HepG2 (cell line): ENCODE data around the gene OST4. TPM values are rescaled to one million over a fixed set of nuclear protein-coding genes. Genes with fewer than 3 reads are reported as not detected.

ENCODE experiments used
- EZH2 ChIP-seq: conservative IDR thresholded peaks from 2 replicates; pipeline ENCODE4 v1.6.1; 2012; ENCODE audit warnings: mild to moderate bottlenecking, low read depth, low read length, moderate library complexity
- GTF2F1 ChIP-seq: fragments of 150-350 bp; IDR thresholded peaks from 2 replicates; pipeline ENCODE4 v1.6.1; 2014; ENCODE audit warnings: low read length
- HMG20B ChIP-seq: conservative IDR thresholded peaks from 2 replicates; pipeline ENCODE4 v1.6.1; 2016; ENCODE audit warnings: missing genetic modification reagents, missing compliant biosample characterization
- MBD4 ChIP-seq: IDR thresholded peaks from 2 replicates; pipeline ENCODE4 v1.6.1; 2012; ENCODE audit warnings: low read length, inconsistent platforms, borderline replicate concordance
- RCOR2 ChIP-seq: IDR thresholded peaks from 2 replicates; pipeline ENCODE4 v1.6.1; 2016; ENCODE audit warnings: missing biosample characterization, missing genetic modification reagents
- RELA ChIP-seq: sonication (generic); formaldehyde crosslinking; IDR thresholded peaks from 2 replicates; pipeline ENCODE4 v1.4.0; 2020; ENCODE audit warnings: missing genetic modification reagents
- TOPORS ChIP-seq: sonication (generic); formaldehyde crosslinking; IDR thresholded peaks from 2 replicates; pipeline ENCODE4 v1.8.0; 2023; ENCODE audit warnings: mild to moderate bottlenecking, missing genetic modification reagents
- U2AF2 ChIP-seq: fragments of 200-400 bp; formaldehyde crosslinking; IDR thresholded peaks from 2 replicates; pipeline ENCODE4 v1.6.1; 2017; ENCODE audit warnings: low read depth, mild to moderate bottlenecking, low read length
- ZNF207 ChIP-seq: fragments of 450-650 bp; IDR thresholded peaks from 2 replicates; pipeline ENCODE4 v1.6.1; 2016; ENCODE audit warnings: antibody characterized with exemption, borderline replicate concordance
- ZNF549 ChIP-seq: sonication (generic); formaldehyde crosslinking; IDR thresholded peaks from 2 replicates; pipeline ENCODE4 v1.5.0; 2020; ENCODE audit warnings: missing genetic modification reagents
- ZNF570 ChIP-seq: sonication (generic); formaldehyde crosslinking; IDR thresholded peaks from 2 replicates; pipeline ENCODE4 v1.4.0; 2020; ENCODE audit warnings: mild to moderate bottlenecking, missing genetic modification reagents, borderline replicate concordance
- ZNF589 ChIP-seq: sonication (generic); formaldehyde crosslinking; conservative IDR thresholded peaks from 2 replicates; pipeline ENCODE4 v1.8.0; 2022; ENCODE audit warnings: mild to moderate bottlenecking, moderate library complexity, missing genetic modification reagents
- ZNF746 ChIP-seq: sonication (generic); formaldehyde crosslinking; IDR thresholded peaks from 2 replicates; pipeline ENCODE4 v1.8.0; 2022; ENCODE audit warnings: mild to moderate bottlenecking, missing genetic modification reagents
- ZNF775 ChIP-seq: sonication (generic); formaldehyde crosslinking; IDR thresholded peaks from 2 replicates; pipeline ENCODE4 v1.4.0; 2020; ENCODE audit warnings: missing genetic modification reagents, mild to moderate bottlenecking, moderate library complexity, borderline replicate concordance
- ZNF816 ChIP-seq: sonication (generic); formaldehyde crosslinking; IDR thresholded peaks from 2 replicates; pipeline ENCODE4 v1.8.0; 2022; ENCODE audit warnings: missing genetic modification reagents, mild to moderate bottlenecking, borderline replicate concordance
- polyA plus RNA-seq, 8 experiments: library from polyadenylated mRNA; depleted of rRNA in 3 of 8; stranded (reverse) in 7 of 8; unstranded in 1 of 8; fragments of >200 nt; fragmentation: Illumina TruSeq in 4 of 8; extraction: Trizol in 4 of 8; gene quantifications; 2 replicates each; pipeline versions ENCODE4 v1.2.1 to v1.2.3, GENCODE V29; 2011 to 2016; ENCODE audit warnings: low read depth in 4 of 8, missing spikeins in 1 of 8, mixed read lengths in 1 of 8; ENCODE audit not compliant: insufficient read depth in 1 of 8
- total RNA-seq, 5 experiments: library from RNA; depleted of rRNA; stranded (reverse); fragments of >200 nt; fragmentation: Illumina TruSeq; extraction: Trizol; gene quantifications; 2 replicates each; pipeline ENCODE4 v1.2.3, GENCODE V29; 2016; ENCODE audit warnings: low read depth in 1 of 5
- TF ChIP-seq, protein P1 (sequence below): sonication (generic); formaldehyde crosslinking; IDR thresholded peaks from 2 replicates; pipeline ENCODE4 v1.4.0; 2020; ENCODE audit warnings: missing genetic modification reagents, borderline replicate concordance
- TF ChIP-seq, protein P2 (sequence below): sonication (generic); formaldehyde crosslinking; IDR thresholded peaks from 2 replicates; pipeline ENCODE4 v1.9.0; 2022; ENCODE audit warnings: low read depth, missing genetic modification reagents
- TF ChIP-seq, protein P3 (sequence below): sonication (generic); formaldehyde crosslinking; IDR thresholded peaks from 2 replicates; pipeline ENCODE4 v1.4.0; 2020; ENCODE audit warnings: mild to moderate bottlenecking, missing genetic modification reagents

The OST4 gene
- total and polyA plus RNA-seq, 2 of the 13 experiments (the other 11 are each of a cell fraction or from before 2014, with no cell fraction given) = 498 to 584 TPM

DNA sequence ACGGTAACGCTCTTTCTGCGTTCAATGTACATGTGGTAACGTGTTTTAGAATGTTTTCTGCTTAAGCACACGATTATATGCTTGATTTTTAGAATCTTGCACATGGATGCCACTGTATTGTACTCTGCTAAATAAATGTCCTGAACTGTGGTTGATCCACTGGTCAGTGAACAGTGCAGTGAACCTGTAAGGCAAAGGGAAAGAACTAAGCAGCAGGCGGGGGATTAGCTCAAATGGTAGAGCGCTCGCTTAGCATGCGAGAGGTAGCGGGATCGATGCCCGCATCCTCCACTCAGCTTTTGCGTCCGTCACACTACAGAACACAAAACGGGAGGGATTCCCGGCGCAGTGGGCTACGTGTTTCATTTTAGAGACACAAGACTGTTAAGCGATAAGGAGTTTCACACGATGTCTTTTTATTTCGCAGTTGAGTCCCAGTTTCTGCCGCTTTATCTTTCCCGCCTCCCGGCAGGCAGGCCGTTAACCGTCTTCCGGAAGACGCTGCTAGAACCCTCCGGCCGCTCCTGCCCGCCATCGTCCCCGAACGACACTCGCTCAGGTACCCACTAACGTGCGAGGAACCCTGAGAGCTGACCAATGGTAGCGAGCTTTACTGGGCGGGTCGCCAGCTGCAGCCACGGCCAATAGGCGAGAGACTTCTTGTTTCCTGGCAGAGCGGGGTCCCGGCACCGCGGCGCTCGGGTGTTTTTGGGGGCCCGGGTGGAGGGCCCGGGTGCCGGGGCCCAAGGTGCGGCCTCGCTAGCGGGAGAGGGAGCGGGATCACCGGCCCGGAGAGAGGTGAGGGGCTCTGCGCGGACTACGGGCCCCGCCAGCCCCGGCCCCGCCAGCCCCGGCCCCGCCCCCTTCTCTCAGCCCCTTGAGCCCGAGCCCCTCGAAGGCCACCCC is 20.2 kb downstream of the OST4 start, which contains the start of gene AGBL5 (continued):
- TF ChIP-seq ZNF816 (peak; percentile 84), ZNF775 (CRISPR knock-in tag) (peak; percentile 70; the same call in 1 of the 2 replicates), ZNF570 (CRISPR knock-in tag) (0 out of 2 replicates have a peak, but pooled peaks have one; percentile 77), RCOR2 (peak; percentile 79), ZNF746 (peak; percentile 76), HMG20B (CRISPR knock-in tag) (peak; percentile 50), RELA (CRISPR knock-in tag) (no peak), MBD4 (peak; percentile 98; the same call in 1 of the 2 replicates), EZH2 (no peak), ZNF589 (CRISPR knock-in tag) (peak; percentile 84), TOPORS (CRISPR knock-in tag) (peak; percentile 91), GTF2F1 (peak; percentile 83; the same call in 1 of the 2 replicates), ZNF549 (CRISPR knock-in tag) (no peak), U2AF2 (no peak), ZNF207 (0 out of 2 replicates have a peak, but pooled peaks have one; percentile 81)
- TF ChIP-seq, protein P1, sequence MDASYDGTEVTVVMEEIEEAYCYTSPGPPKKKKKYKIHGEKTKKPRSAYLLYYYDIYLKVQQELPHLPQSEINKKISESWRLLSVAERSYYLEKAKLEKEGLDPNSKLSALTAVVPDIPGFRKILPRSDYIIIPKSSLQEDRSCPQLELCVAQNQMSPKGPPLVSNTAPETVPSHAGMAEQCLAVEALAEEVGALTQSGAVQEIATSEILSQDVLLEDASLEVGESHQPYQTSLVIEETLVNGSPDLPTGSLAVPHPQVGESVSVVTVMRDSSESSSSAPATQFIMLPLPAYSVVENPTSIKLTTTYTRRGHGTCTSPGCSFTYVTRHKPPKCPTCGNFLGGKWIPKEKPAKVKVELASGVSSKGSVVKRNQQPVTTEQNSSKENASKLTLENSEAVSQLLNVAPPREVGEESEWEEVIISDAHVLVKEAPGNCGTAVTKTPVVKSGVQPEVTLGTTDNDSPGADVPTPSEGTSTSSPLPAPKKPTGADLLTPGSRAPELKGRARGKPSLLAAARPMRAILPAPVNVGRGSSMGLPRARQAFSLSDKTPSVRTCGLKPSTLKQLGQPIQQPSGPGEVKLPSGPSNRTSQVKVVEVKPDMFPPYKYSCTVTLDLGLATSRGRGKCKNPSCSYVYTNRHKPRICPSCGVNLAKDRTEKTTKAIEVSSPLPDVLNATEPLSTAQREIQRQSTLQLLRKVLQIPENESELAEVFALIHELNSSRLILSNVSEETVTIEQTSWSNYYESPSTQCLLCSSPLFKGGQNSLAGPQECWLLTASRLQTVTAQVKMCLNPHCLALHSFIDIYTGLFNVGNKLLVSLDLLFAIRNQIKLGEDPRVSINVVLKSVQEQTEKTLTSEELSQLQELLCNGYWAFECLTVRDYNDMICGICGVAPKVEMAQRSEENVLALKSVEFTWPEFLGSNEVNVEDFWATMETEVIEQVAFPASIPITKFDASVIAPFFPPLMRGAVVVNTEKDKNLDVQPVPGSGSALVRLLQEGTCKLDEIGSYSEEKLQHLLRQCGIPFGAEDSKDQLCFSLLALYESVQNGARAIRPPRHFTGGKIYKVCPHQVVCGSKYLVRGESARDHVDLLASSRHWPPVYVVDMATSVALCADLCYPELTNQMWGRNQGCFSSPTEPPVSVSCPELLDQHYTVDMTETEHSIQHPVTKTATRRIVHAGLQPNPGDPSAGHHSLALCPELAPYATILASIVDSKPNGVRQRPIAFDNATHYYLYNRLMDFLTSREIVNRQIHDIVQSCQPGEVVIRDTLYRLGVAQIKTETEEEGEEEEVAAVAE (CRISPR knock-in tag) = peak; percentile 100
- TF ChIP-seq, protein P2, sequence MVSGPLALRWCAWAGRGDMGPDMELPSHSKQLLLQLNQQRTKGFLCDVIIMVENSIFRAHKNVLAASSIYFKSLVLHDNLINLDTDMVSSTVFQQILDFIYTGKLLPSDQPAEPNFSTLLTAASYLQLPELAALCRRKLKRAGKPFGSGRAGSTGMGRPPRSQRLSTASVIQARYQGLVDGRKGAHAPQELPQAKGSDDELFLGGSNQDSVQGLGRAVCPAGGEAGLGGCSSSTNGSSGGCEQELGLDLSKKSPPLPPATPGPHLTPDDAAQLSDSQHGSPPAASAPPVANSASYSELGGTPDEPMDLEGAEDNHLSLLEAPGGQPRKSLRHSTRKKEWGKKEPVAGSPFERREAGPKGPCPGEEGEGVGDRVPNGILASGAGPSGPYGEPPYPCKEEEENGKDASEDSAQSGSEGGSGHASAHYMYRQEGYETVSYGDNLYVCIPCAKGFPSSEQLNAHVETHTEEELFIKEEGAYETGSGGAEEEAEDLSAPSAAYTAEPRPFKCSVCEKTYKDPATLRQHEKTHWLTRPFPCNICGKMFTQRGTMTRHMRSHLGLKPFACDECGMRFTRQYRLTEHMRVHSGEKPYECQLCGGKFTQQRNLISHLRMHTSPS (CRISPR knock-in tag) = peak; percentile 60; the same call in 1 of the 2 replicates
- TF ChIP-seq, protein P3, sequence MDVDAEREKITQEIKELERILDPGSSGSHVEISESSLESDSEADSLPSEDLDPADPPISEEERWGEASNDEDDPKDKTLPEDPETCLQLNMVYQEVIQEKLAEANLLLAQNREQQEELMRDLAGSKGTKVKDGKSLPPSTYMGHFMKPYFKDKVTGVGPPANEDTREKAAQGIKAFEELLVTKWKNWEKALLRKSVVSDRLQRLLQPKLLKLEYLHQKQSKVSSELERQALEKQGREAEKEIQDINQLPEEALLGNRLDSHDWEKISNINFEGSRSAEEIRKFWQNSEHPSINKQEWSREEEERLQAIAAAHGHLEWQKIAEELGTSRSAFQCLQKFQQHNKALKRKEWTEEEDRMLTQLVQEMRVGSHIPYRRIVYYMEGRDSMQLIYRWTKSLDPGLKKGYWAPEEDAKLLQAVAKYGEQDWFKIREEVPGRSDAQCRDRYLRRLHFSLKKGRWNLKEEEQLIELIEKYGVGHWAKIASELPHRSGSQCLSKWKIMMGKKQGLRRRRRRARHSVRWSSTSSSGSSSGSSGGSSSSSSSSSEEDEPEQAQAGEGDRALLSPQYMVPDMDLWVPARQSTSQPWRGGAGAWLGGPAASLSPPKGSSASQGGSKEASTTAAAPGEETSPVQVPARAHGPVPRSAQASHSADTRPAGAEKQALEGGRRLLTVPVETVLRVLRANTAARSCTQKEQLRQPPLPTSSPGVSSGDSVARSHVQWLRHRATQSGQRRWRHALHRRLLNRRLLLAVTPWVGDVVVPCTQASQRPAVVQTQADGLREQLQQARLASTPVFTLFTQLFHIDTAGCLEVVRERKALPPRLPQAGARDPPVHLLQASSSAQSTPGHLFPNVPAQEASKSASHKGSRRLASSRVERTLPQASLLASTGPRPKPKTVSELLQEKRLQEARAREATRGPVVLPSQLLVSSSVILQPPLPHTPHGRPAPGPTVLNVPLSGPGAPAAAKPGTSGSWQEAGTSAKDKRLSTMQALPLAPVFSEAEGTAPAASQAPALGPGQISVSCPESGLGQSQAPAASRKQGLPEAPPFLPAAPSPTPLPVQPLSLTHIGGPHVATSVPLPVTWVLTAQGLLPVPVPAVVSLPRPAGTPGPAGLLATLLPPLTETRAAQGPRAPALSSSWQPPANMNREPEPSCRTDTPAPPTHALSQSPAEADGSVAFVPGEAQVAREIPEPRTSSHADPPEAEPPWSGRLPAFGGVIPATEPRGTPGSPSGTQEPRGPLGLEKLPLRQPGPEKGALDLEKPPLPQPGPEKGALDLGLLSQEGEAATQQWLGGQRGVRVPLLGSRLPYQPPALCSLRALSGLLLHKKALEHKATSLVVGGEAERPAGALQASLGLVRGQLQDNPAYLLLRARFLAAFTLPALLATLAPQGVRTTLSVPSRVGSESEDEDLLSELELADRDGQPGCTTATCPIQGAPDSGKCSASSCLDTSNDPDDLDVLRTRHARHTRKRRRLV (CRISPR knock-in tag) = no peak; the same call in 1 of the 2 replicates
